ENCODE measurements around the gene STMP1.
"Not testable (repeated sequence)": the region's sequence is repeated elsewhere in the genome, so short reads cannot be mapped to it uniquely, and the experiment has no call there.

Gene STMP1

DNA sequence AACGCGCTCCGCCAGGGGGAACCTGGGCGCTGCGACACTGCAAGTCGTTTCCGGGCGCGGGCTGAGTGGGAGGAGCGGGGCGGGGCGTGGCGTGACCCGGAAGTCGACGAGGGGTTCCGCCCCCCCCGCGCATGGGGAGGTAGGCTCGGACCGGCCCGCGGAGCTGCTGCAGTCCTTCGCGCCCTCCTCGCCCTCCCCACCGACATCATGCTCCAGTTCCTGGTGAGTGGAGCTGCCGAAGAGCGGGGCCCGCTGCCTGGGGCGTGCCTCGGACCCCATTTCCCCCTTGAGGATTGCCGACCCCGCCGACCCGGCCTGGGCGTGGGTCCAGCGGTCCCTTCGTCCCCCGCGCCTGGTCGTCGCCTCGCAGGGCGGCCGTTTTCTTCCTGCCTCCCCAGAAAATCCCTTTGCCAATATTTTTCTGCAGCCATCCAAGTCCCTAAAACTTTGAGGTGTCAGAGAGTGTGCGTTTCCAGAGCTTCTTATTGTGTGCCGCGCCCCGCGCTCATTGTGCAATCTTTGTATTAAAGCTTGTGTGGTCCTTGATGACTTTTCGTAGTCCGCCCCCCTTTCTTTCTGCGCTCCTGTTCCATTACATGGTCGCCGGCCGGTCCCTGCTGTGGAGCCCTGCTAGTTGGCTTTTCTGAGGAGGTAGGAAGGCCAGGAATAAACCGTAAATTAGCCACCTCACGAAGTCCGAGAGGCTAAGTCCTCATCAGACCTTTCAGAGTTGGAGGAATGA, at the start of gene STMP1:
Gene STMP1 (plus strand): TSS at position 142 of the 742 bp plus-strand sequence.
- DNase-seq = peak in 13 of 14 donors; percentile 76 to 97 (median 90)

DNA sequence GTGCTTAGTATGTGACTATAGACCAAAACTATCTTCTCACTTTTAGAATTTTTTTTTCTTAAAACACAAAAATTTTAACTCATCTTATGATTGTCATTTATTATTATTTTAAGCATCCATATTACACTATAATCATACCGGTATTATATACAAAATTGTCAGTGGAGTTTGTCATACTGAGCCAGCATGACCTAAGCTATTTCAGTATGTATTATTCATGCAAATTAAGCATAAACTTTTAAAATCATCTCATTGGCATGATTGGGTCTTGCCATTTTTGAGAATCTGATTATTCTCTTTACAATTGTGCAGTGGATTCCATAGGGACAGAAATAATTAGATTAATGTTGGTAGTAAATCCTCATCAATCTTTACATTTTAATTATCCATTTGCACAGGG, 46.2 kb upstream of the STMP1 start:
- no peak for DNase-seq

DNA sequence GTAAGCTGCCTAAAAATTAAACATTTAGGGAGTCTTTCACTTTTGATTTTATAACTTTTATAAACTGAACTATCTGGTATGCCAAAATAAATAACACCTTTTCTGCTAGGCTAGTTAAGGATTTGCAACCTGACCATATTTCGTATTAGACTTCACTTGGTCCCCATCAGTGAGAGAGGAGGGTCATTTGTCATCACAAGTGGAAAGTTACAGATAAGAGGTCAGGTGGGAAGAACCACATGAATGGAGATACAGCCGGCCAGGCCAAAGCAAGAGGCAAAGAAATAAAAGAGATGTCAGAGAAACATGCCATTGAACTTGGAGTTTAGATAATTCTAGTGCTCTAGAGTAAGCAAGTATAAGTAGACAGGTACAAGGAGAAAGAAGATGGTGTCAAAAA, 44.5 kb upstream of the STMP1 start:
- no peak for DNase-seq

DNA sequence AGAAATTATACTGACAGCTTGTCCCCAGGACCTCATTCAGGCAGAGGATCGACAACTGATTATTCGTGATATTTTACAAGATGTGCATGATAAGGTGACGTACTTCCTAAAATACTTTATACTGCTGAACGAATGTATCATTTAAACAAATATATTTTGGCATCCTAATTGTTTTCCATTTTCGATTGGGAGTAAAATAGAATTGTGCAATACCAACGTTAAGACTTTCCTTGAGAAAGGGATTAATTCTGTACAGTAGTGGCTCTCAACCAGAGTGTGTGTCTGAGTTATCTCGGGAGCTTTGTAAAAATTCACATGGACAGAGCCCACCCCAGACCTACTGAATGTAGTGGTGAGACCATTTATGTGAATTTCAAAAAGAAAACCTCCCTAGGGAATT, 43.8 kb upstream of the STMP1 start:
- no peak for DNase-seq

DNA sequence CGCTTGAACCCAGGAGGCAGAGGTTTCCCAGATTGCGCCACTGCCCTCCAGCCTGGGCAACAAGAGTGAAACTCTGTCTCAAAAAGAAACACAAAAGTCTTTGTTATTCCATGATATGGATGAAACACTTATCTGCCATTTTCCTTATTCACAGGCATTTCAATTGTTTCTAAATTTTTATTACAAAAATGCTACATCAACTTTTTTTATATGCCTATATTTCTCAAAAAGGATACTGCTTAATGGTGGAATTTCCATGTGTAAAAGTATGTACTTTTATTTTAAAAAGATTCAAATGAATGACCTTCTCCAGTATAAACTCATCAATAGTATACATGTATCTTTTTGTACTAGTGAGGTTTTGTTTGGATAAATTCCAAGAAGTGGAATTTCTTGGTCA, 41.9 kb upstream of the STMP1 start:
- DNase-seq = no peak

DNA sequence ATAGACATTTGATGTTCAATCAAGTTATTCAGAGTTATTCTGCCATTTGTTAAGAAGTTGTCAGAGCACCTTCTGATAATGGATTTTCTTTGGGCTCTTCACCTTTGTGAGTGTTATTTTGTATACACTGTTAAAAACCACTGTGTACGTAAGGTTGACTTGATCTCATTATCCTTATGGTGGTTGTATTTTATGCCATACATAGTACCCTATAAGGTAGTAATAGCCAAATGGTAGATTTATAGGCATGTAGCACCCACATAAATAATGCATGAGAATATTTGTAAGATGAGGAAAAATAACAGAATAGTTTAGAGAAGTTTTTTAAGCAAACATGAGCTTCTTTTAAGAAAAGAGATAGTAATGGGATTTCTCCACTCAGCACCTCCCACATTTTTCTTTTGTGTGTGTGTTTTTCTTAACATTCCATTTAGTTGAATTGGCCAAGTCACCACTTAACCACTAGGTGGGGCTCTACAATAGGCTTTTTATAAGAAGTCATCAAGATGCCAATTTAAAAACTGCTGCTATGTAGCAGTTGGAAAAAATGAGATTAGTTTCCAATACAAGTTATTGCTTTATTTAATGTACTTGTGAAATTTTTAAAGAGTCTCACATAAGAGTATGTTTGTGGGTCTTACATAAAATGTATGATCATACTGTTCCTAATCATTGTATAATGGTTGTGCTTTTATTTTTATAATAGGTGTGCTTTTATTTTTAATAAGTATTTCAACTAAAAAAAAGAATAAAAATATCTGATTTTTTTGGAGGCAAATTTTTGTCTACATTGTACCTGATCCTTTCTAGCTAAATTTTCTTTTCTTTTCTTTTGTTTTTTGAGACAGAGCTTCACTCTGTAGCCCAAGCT, 41.1 kb upstream of the STMP1 start:
- peak in 2 of 14 donors; percentile 7 to 34 for DNase-seq

DNA sequence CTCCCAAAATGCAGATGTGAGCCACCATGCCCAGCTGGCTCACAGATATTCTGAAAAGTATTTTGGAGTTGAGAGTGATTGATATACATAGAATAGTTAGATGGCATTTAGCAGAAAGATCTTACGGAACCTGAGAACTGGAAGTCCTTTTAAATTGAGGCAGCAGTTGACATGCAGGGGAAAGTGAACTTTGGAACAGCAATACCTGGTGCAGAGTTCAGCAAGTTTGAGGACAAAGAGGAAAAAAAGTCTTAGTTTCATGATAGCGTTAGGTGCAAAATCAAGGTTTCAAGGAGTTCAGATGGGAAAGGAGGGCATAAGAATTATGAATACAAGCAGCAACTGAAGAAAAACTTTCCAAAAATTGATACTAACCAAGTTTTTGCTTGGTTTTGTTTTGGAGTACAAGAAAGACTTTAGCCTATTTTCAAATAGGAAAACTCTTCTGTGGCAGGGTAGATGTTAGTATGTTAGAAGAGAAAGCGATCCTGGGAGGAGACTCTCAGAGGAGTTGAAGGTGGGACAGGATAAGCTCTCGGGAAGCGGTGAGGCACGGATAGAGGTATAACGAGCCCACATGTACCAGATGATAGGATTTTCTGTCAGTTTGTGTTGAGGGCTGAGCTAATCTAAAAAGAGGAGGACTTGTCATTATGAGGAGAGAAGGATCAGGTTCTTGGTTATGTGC, 28.0 kb upstream of the STMP1 start:
- DNase-seq = no peak

DNA sequence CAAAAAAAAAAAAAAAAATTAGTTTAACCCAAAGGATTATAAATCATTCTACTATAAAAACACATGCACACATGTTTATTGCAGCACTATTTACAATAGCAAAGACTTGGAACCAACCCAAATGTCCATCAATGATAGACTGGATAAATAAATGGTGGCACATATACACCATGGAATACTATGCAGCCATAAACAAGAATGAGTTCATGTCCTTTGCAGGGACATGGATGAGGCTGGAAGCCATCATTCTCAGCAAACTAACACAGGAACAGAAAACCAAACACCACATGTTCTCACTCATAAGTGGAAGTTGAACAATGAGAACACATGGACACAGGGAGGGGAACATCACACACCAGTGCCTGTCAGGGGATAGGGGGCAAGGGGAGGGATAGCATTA, 22.6 kb upstream of the STMP1 start:
- not testable (repeated sequence) for DNase-seq

DNA sequence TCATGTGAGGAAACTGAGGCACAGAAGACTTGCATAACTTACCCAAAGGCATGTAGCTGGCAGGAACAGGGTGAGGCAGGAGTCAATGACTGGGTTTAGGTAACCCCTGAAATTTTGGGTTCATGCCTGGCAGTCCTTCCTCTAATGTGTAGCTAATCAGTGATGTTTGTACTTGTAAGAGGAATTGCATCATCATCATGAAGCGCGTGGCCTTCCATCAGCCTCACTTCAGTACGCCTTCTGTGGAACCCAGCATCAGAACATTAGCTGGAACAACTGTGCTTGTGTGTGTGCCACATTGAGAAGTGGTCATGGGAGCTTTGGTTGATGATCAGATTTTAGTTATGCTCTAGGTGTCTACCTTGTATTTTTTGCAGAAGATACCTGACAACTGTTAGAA, 18.2 kb upstream of the STMP1 start:
- DNase-seq = no peak

DNA sequence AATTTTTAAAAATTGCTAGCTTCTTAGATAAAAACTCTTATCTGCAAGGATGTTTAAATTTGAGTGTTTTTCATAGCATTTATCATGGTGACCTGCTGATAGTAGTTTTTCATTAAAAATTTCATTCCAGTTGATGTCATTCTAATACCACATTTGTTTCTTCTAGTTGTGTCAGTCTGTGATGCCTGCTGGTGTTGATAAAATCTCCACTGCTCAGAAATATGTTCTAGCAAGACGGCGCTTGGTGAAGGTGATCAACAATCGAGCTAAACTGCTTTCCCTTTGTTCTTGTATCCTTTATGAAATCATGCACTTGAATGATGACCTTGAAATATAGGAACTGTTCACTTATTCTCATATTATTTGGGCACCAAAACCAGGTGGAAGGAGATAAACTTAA, 17.6 kb upstream of the STMP1 start:
- no peak for DNase-seq

DNA sequence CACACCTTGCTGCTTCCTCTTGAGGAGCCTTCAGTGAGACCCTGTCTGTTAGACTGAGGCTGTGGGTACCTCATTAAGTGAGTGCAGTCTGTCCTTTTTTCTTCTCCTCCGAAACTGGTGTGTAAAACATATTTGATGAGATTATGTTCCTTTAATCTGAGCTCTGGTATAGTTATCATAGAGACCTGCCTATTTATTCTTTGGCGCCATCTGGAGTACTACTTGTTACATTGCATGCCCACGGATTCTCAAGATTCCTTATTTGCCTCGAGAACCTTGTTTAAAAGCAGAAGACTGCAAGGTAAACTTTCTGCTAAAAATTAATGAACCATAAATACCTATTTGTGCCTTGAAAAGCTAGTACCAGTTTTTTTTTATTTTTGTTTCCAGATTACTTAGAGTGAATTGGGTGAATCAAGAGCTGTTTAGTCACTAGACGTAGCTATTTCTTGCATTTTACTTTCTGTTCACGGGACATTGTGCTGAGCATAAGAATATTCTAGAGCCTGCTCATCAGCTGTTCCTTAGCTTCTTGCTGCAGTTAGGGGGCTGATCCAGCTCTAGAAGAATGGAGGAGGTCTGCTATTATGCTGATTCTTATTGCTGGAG, 16.9 kb upstream of the STMP1 start:
- no peak for DNase-seq

DNA sequence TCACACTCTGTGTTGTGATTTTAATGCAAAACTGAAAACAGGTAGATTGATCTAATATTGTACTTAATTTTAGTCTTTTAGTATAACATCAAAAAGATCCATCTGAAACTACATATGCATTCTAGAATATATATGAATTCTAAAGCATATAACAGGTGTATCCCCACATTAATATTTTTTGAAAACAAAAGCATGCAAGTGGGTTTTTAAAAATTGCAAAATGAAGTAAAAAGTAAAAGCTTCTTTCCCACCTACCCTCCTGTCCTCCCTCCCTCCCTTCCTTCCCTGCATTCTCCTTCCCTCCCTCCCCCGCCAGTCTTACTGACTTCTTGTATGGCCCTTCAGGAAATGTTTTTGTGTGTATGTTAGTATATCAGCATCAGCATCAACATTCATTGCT, 14.6 kb upstream of the STMP1 start:
- no peak for DNase-seq

DNA sequence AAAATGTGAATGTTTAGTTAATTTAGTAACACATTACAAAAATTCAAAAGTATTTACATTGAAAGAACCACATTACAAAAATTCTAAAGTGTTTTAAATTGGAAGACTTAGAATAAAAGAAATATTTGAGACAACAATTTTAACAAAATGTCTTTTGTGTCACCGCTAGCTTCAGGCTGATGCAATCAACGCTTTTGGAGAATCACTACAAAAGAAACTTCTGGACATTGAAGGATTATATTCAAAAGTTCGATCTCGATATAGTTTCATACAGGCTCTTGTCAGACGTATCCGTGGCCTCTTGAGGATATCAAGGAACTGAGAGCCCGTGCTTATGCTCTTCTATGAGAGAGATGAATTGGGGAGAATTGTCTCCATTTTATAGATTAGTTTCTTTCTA, 14.1 kb upstream of the STMP1 start:
- no peak for DNase-seq

DNA sequence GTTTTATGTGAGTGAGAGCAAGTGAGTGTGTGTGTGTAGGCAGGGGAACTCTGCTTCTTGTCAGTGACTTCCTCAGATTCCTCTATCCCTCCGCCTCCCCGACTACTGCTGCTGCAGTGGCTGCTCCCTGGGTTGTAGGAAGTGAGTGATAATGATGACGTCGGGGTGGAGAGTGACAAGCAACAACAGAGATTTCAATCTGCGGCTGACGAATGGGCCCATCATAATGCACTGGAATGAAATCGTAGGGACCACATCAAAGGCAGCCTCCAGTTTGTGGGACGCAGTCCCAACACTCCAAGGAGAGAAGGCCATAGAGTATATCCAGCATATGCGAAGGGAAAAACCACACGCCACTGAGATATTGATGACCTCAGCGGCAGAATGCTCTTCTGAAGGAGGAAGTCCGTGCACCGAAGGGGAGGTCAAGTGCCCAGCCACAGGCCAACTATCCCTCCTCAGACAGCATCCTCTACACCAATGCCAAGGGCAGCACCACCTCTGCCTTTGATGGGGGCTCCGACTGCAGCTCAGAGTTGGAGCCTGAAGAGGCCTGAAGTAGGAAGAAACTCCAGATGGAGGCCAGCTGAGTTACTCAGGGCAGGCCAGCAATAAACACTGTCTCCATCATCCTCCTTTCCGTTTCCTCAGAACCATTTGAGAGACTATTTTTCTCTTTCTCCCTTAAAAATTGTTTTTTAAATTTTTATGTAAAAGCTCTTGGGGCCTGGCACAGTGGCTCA, 11.3 kb upstream of the STMP1 start:
- DNase-seq = peak in 1 of 14 donors; percentile 9

DNA sequence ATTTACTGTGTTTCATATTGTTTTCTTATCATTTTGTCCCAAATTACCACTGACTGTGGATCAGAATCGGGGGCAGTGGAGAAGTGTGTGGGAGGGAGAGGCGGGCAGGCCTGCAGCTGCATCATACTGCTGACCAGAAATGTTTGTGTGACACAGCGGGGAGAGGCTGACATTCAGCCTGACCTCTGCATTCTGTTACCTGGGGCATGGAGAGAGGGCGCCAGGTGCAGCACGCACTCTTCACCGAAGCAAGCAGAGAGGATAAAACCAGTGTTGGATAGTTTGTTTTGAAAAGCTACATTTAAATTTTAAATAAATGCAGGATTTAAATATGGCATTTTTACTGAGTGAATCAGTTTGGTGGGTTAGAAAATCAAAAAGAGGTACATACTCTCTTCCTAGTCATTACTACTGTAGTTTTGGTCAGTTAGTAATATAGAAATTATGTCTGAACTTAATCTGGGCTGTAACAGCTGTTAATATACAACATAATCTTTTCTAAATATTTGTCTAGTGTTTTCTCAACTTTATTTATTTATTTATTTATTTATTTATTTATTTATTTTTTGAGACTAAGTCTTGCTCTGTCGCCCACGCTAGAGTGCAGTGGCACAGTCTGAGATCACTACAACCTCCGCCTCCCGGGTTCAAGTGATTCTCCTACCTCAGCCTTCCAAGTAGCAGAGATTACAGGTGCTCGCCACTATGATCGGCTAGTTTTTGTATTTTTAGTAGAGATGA, 8.8 kb upstream of the STMP1 start:
- no peak for DNase-seq

DNA sequence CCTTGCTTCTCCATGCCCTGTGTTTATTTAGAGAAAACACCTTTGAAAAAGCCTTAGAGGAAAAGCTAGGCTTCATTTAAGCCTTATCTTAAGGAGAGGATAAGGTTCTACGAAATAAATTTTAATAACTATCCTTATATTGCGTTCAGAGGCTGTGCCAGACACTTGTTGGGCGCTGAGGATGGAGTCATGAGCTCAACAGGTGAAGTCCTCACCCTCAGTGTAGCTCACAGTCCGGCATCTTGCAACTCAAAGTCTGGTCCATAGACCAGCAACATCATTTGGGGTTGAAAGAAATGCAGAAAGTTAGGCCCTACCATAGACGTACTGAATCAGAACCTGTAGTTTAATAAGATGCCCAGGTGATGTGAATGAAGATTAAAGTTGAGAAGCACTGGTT, 3.8 kb upstream of the STMP1 start:
- no peak for DNase-seq

DNA sequence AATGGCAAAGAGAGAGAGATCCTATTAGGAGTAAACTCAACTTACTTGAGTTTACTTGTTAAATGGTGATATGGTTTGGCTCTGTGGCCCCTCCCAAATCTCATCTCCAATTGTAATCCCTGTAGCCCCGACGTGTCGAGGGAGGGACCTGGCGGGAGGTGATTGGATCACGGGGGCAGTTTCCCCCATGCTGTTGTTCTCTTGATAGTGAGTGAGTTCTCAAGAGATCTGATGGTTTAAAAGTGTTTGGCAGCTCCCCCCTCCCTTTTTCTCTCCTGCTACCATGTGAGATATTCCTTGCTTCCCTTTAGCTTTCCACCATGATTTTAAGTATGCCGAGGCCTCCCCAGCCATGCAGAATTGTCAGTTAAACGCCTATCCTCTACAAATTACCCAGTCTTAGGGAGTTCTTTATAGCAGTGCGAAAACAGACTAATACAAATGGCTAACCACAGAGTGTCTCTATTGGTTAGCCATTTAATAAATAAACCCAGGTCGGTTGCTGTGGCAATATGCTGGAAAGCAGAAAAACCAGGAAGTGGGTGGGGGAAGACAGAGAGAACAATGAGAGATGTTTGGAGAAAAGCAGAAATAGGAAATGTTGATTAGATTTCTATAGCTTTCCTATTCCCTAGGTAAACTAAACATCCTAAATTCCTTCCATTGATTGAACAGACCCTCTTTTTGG, 3.0 kb upstream of the STMP1 start:
- DNase-seq = no peak

DNA sequence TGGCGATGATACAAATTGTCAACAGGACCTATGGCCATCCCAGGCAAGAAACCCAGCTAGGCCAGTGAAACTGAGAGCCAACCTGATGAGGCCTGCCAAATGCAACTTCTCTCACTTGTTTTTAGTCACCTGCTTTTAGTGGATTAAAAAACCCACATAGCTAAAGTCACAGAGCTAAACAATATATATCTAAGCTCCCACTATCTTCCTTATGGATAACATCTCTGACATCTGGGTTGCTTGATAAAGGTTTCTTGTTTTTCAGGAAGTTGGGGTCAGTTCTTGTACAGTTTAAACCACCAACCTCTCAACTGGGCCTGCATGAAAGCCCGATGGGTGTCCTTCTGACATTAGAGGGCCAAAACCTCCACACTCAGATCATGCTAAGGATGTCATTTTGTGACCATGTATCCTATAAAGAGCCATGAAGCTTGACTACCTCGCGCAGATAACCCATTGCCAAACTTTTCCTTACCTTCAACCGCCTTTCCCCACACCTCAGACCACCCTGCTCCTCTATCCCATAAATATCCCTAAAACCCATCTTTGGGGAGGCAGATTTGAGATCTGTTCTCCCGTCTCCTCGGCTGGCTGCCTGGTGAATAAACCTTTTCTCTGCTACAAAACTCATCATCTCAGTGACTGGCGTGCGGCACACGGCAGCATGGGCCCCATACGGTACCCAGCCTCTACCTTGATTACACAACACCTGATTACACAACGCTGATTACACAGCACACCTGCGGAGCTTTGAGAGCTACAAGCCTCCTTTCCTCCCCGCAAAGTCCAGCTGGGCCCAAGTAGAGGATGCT, 797 bp upstream of the STMP1 start:
- no peak for DNase-seq

DNA sequence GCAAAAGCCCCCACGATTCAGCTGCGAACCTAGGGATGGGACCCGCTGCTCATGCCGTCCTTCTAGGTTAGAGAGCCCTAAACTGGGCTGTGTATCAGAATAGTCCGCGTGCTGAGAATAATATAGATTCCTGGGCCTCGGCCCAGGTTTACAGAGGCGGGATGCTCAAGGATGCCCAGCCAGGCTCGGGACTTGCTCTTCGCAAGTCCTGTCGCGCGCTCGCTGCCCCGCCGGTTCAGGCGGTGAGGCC, 266 bp upstream of the STMP1 start:
- DNase-seq = no peak

DNA sequence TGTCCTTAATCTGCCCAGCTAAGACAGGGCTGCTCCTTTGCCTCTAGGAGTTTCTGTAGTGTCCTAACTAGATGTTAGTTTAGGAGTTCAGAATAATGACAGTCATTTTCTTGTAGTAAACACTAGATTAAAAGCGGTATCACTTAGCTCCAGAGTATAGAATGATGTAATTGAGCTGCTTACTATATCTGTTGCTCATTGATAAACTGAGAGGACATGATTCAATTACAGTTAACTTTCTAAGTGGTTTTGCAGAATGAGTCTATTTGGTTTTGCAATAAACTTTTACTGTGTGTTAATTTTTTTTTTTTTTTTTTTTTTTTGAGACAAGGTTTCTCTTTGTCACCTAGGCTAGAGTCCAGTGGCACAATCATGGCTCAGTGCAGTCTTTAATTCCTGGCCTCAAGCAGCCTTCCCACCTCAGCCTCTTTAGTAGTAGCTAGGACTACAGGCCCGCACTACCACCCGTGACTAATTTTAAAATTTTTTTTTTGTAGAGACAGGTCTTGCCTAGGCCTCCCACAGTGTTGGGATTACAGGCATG, 1.8 kb downstream of the STMP1 start:
- no peak for DNase-seq
